KMS-11 (cell line): ENCODE measurements around the gene CELF4.

Experiments used
- H2AFZ ChIP-seq: fragments of 200-600 bp; sonication (generic); 2 replicates; pipeline ENCODE4 v1.6.1; 2016; ENCODE audit warnings: antibody characterized with exemption, mixed run types, low read depth
- H3K27ac ChIP-seq: fragments of 200-600 bp; sonication (generic); 2 replicates; pipeline ENCODE4 v1.6.1; 2016; ENCODE audit warnings: mild to moderate bottlenecking, mixed run types
- H3K27me3 ChIP-seq: fragments of 200-600 bp; sonication (generic); 2 replicates; pipeline ENCODE4 v1.6.1; 2017; ENCODE audit warnings: mild to moderate bottlenecking, low read depth, mixed run types, moderate library complexity; ENCODE audit not compliant: insufficient read depth
- H3K36me3 ChIP-seq: fragments of 200-600 bp; sonication (generic); 2 replicates; pipeline ENCODE4 v1.6.1; 2017; ENCODE audit warnings: mild to moderate bottlenecking, mixed run types; ENCODE audit not compliant: insufficient read depth
- H3K4me1 ChIP-seq: fragments of 200-600 bp; sonication (generic); 2 replicates; pipeline ENCODE4 v1.6.1; 2016; ENCODE audit warnings: mild to moderate bottlenecking, low read depth, mixed run types; ENCODE audit not compliant: poor library complexity, severe bottlenecking
- H3K4me2 ChIP-seq: fragments of 200-600 bp; sonication (generic); 2 replicates; pipeline ENCODE4 v1.7.0; 2016; ENCODE audit warnings: mild to moderate bottlenecking, mixed run types
- H3K4me3 ChIP-seq: fragments of 200-600 bp; sonication (generic); IDR thresholded peaks from 2 replicates; pipeline ENCODE4 v1.6.1; 2017; ENCODE audit warnings: low read depth, low read length, mixed read lengths; ENCODE audit not compliant: insufficient read depth
- H3K79me2 ChIP-seq: fragments of 200-600 bp; sonication (generic); 2 replicates; pipeline ENCODE4 v1.6.1; 2016; ENCODE audit warnings: low read depth, mixed run types; ENCODE audit not compliant: insufficient read depth
- H3K9ac ChIP-seq: fragments of 200-600 bp; sonication (generic); 2 replicates; pipeline ENCODE4 v1.6.1; 2016; ENCODE audit warnings: mild to moderate bottlenecking, mixed run types
- H4K20me1 ChIP-seq: fragments of 200-600 bp; sonication (generic); 2 replicates; pipeline ENCODE4 v1.6.1; 2016; ENCODE audit warnings: mild to moderate bottlenecking, mixed run types; ENCODE audit not compliant: insufficient read depth
- TF ChIP-seq, protein P1 (sequence below): fragments of 200-600 bp; sonication (generic); conservative IDR thresholded peaks from 2 replicates; pipeline ENCODE4 v1.6.1; 2017; ENCODE audit warnings: low read depth, mild to moderate bottlenecking, antibody characterized with exemption, low read length, moderate library complexity, mixed read lengths

CELF4 gene

DNA sequence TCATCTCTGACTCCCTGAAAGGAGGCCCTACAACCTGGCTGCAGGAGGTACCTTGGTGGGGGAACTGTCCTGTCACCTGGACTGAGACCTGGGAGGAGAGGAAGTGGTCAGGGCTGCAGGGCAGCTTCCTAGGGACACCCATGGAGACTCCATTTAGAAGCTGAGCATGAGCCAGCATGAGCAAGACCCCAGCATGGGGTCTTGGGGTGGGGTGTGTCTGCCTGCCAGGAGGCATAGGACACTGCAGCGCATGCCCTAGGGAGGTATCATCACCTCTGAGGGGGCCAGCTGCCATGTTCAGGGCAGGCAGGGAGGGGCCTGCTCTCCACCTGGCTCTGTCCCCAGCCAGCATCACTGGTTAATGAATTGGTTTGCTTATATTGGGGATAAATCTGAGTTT is 249.7 kb downstream of the CELF4 start:
- TF ChIP-seq, protein P1, sequence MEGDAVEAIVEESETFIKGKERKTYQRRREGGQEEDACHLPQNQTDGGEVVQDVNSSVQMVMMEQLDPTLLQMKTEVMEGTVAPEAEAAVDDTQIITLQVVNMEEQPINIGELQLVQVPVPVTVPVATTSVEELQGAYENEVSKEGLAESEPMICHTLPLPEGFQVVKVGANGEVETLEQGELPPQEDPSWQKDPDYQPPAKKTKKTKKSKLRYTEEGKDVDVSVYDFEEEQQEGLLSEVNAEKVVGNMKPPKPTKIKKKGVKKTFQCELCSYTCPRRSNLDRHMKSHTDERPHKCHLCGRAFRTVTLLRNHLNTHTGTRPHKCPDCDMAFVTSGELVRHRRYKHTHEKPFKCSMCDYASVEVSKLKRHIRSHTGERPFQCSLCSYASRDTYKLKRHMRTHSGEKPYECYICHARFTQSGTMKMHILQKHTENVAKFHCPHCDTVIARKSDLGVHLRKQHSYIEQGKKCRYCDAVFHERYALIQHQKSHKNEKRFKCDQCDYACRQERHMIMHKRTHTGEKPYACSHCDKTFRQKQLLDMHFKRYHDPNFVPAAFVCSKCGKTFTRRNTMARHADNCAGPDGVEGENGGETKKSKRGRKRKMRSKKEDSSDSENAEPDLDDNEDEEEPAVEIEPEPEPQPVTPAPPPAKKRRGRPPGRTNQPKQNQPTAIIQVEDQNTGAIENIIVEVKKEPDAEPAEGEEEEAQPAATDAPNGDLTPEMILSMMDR: no peak
- Histone ChIP-seq H2AFZ (no peak overlapping the region), H3K27me3 (no peaks in the 10 kb centered on the region), H3K4me3 (no peak overlapping the region), H3K27ac (no peak overlapping the region), H4K20me1 (no peaks in the 10 kb centered on the region), H3K4me1 (no peaks in the 10 kb centered on the region), H3K9ac (no peak overlapping the region), H3K4me2 (no peak overlapping the region), H3K36me3 (no peaks in the 10 kb centered on the region), H3K79me2 (no peaks in the 10 kb centered on the region)

DNA sequence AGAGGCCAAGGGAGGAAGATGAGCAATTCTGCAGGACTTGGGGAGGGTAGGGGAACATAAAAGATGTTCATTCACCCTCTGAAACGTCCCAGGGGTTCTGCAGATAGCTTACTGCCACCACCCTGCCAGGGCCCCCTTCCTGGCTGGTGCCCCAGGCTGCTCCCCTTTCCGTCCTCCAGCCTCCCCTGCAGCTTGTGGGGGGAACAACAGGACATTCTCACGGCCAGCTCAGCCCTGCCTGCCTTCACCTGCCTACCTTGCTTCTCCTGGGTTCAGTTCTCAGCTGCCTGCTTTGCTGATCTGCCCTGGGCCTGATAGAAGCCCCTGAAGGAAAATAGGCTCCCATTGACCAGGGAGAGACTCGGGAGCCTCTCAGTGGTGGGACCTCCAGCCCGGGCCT is 251.1 kb downstream of the CELF4 start:
- H3K79me2 ChIP-seq: no peaks in the 10 kb centered on the region
- no peak overlapping the region for H2AFZ ChIP-seq
- H3K4me3 ChIP-seq: no peak overlapping the region
- no peak overlapping the region for H3K27ac ChIP-seq
- TF ChIP-seq, protein P1: no peak
- no peak overlapping the region for H3K4me2 ChIP-seq
- H3K4me1 ChIP-seq: no peaks in the 10 kb centered on the region
- no peaks in the 10 kb centered on the region for H3K36me3 ChIP-seq
- H3K9ac ChIP-seq: no peak overlapping the region
- no peaks in the 10 kb centered on the region for H4K20me1 ChIP-seq
- H3K27me3 ChIP-seq: no peaks in the 10 kb centered on the region

- H3K4me3 ChIP-seq: no peak overlapping the region
- no peaks in the 10 kb centered on the region for H3K4me1 ChIP-seq
- H2AFZ ChIP-seq: no peak overlapping the region
- H3K9ac ChIP-seq: no peak overlapping the region
- H4K20me1 ChIP-seq: no peaks in the 10 kb centered on the region
- H3K79me2 ChIP-seq: no peaks in the 10 kb centered on the region
- no peaks in the 10 kb centered on the region for H3K27me3 ChIP-seq
- no peak overlapping the region for H3K27ac ChIP-seq
- no peak overlapping the region for H3K4me2 ChIP-seq
- H3K36me3 ChIP-seq: no peaks in the 10 kb centered on the region
- TF ChIP-seq, protein P1: no peak
Measured at GRCh38 chr18:37313624-37314023, 252.0 kb downstream of the CELF4 start.

- H3K4me1 ChIP-seq: no peaks in the 10 kb centered on the region
- no peaks in the 10 kb centered on the region for H3K27me3 ChIP-seq
- no peak overlapping the region for H3K9ac ChIP-seq
- H3K79me2 ChIP-seq: no peaks in the 10 kb centered on the region
- H3K4me2 ChIP-seq: no peak overlapping the region
- no peaks in the 10 kb centered on the region for H3K36me3 ChIP-seq
- TF ChIP-seq, protein P1: no peak
- no peak overlapping the region for H2AFZ ChIP-seq
- no peak overlapping the region for H3K27ac ChIP-seq
- H4K20me1 ChIP-seq: no peaks in the 10 kb centered on the region
- H3K4me3 ChIP-seq: no peak overlapping the region
Measured at GRCh38 chr18:37309861-37310260, 255.7 kb downstream of the CELF4 start.

GRCh38 chr18:37309059-37309458 is 256.5 kb downstream of the CELF4 start:
- Histone ChIP-seq H4K20me1 (no peaks in the 10 kb centered on the region), H3K79me2 (no peaks in the 10 kb centered on the region), H3K27me3 (no peaks in the 10 kb centered on the region), H3K4me2 (no peak overlapping the region), H2AFZ (no peak overlapping the region), H3K27ac (no peak overlapping the region), H3K36me3 (no peaks in the 10 kb centered on the region), H3K4me3 (no peak overlapping the region), H3K4me1 (no peaks in the 10 kb centered on the region), H3K9ac (no peak overlapping the region)
- TF ChIP-seq, protein P1: no peak
